Measurements from ENCODE around the gene DEGS2.

DEGS2 gene

DNA sequence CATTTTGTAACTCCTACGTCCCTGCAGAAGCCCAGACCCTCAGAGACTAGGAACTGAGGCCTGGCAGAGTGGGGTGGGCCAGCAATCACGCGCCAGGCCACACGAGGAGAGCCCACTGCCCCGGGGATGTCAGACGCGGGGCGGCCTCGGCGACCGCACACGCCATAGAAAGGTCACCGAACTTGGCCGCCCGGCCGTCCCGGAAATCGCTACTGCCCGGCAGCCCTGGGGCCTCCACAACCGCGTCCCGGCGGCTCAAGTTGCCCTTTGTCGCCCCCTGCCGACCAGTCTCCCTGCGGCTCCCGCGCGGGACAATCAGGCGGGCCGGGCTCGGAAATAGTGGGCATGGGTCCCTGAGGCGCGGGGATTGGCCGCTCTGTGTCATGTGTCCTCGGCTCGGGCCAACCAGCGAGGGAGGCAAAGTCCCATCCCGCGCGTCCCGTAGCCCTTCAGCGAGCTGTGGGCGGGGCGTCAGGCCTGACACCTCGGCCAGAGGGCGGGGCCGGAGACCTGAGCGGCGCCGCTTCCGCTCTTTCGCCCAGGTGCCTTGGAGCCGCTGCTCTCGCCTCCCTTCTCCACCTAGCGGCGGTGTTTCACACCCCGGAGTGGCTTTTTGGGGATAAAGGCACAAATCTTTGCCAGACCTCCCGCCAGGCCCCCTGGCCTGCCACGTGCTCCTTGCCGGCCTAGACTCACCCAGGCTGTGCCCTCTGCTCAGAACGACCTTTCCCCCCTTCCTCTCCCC, 33.4 kb upstream of the DEGS2 start (continued):
- TF ChIP-seq, protein P1, sequence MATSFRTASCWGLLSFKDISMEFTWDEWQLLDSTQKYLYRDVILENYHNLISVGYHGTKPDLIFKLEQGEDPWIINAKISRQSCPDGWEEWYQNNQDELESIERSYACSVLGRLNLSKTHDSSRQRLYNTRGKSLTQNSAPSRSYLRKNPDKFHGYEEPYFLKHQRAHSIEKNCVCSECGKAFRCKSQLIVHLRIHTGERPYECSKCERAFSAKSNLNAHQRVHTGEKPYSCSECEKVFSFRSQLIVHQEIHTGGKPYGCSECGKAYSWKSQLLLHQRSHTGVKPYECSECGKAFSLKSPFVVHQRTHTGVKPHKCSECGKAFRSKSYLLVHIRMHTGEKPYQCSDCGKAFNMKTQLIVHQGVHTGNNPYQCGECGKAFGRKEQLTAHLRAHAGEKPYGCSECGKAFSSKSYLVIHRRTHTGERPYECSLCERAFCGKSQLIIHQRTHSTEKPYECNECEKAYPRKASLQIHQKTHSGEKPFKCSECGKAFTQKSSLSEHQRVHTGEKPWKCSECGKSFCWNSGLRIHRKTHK (tag by site-specific recombination; IDR thresholded peaks at IDR 0.05), result no peak
- TF ChIP-seq, protein P2, sequence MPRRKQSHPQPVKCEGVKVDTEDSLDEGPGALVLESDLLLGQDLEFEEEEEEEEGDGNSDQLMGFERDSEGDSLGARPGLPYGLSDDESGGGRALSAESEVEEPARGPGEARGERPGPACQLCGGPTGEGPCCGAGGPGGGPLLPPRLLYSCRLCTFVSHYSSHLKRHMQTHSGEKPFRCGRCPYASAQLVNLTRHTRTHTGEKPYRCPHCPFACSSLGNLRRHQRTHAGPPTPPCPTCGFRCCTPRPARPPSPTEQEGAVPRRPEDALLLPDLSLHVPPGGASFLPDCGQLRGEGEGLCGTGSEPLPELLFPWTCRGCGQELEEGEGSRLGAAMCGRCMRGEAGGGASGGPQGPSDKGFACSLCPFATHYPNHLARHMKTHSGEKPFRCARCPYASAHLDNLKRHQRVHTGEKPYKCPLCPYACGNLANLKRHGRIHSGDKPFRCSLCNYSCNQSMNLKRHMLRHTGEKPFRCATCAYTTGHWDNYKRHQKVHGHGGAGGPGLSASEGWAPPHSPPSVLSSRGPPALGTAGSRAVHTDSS (tag by site-specific recombination; IDR thresholded peaks at IDR 0.05), result no peak
- no peak for TF ChIP-seq ZNF677 (tag by site-specific recombination; IDR thresholded peaks at IDR 0.05)
- TF ChIP-seq, protein P3, sequence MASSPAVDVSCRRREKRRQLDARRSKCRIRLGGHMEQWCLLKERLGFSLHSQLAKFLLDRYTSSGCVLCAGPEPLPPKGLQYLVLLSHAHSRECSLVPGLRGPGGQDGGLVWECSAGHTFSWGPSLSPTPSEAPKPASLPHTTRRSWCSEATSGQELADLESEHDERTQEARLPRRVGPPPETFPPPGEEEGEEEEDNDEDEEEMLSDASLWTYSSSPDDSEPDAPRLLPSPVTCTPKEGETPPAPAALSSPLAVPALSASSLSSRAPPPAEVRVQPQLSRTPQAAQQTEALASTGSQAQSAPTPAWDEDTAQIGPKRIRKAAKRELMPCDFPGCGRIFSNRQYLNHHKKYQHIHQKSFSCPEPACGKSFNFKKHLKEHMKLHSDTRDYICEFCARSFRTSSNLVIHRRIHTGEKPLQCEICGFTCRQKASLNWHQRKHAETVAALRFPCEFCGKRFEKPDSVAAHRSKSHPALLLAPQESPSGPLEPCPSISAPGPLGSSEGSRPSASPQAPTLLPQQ (tag by site-specific recombination; IDR thresholded peaks at IDR 0.05), result peak; percentile 17; the same call in 1 of the 2 replicates
- TF ChIP-seq, protein P4, sequence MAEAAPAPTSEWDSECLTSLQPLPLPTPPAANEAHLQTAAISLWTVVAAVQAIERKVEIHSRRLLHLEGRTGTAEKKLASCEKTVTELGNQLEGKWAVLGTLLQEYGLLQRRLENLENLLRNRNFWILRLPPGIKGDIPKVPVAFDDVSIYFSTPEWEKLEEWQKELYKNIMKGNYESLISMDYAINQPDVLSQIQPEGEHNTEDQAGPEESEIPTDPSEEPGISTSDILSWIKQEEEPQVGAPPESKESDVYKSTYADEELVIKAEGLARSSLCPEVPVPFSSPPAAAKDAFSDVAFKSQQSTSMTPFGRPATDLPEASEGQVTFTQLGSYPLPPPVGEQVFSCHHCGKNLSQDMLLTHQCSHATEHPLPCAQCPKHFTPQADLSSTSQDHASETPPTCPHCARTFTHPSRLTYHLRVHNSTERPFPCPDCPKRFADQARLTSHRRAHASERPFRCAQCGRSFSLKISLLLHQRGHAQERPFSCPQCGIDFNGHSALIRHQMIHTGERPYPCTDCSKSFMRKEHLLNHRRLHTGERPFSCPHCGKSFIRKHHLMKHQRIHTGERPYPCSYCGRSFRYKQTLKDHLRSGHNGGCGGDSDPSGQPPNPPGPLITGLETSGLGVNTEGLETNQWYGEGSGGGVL (tag by site-specific recombination; IDR thresholded peaks at IDR 0.05), result no peak; the same call in 1 of the 2 replicates
- TF ChIP-seq ZNF174 (tag by site-specific recombination; IDR thresholded peaks at IDR 0.05), result no peak
- TF ChIP-seq ZNF112 (tag by site-specific recombination; IDR thresholded peaks at IDR 0.05), result no peak
- no peak for TF ChIP-seq OVOL3 (tag by site-specific recombination; IDR thresholded peaks at IDR 0.05)
- TF ChIP-seq ZNF624 (tag by site-specific recombination; IDR thresholded peaks at IDR 0.05), result no peak
- no peak for TF ChIP-seq TCF7L2 (IDR thresholded peaks at IDR 0.05; ENCODE audit: borderline replicate concordance, low read depth, low read length)
- TF ChIP-seq ZNF221 (tag by site-specific recombination; IDR thresholded peaks at IDR 0.05; ENCODE audit: borderline replicate concordance), result no peak
- peak; percentile 71 for TF ChIP-seq ZBTB7A (tag by site-specific recombination; IDR thresholded peaks at IDR 0.05; ENCODE audit: low read depth)
- peak; percentile 62; the same call in 1 of the 2 replicates for TF ChIP-seq ZNF394 (tag by site-specific recombination; IDR thresholded peaks at IDR 0.05; ENCODE audit: borderline replicate concordance)
- no peak for TF ChIP-seq MYNN (tag by site-specific recombination; IDR thresholded peaks at IDR 0.05; ENCODE audit: borderline replicate concordance)
- TF ChIP-seq, protein P5, sequence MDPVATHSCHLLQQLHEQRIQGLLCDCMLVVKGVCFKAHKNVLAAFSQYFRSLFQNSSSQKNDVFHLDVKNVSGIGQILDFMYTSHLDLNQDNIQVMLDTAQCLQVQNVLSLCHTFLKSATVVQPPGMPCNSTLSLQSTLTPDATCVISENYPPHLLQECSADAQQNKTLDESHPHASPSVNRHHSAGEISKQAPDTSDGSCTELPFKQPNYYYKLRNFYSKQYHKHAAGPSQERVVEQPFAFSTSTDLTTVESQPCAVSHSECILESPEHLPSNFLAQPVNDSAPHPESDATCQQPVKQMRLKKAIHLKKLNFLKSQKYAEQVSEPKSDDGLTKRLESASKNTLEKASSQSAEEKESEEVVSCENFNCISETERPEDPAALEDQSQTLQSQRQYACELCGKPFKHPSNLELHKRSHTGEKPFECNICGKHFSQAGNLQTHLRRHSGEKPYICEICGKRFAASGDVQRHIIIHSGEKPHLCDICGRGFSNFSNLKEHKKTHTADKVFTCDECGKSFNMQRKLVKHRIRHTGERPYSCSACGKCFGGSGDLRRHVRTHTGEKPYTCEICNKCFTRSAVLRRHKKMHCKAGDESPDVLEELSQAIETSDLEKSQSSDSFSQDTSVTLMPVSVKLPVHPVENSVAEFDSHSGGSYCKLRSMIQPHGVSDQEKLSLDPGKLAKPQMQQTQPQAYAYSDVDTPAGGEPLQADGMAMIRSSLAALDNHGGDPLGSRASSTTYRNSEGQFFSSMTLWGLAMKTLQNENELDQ (tag by site-specific recombination; IDR thresholded peaks at IDR 0.05; ENCODE audit: low read depth), result no peak
- no peak for TF ChIP-seq ZSCAN16 (tag by site-specific recombination; IDR thresholded peaks at IDR 0.05)
- TF ChIP-seq, protein P6, sequence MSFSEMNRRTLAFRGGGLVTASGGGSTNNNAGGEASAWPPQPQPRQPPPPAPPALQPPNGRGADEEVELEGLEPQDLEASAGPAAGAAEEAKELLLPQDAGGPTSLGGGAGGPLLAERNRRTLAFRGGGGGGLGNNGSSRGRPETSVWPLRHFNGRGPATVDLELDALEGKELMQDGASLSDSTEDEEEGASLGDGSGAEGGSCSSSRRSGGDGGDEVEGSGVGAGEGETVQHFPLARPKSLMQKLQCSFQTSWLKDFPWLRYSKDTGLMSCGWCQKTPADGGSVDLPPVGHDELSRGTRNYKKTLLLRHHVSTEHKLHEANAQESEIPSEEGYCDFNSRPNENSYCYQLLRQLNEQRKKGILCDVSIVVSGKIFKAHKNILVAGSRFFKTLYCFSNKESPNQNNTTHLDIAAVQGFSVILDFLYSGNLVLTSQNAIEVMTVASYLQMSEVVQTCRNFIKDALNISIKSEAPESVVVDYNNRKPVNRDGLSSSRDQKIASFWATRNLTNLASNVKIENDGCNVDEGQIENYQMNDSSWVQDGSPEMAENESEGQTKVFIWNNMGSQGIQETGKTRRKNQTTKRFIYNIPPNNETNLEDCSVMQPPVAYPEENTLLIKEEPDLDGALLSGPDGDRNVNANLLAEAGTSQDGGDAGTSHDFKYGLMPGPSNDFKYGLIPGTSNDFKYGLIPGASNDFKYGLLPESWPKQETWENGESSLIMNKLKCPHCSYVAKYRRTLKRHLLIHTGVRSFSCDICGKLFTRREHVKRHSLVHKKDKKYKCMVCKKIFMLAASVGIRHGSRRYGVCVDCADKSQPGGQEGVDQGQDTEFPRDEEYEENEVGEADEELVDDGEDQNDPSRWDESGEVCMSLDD (tag by site-specific recombination; IDR thresholded peaks at IDR 0.05), result peak; percentile 59; the same call in 1 of the 2 replicates
- TF ChIP-seq ZNF660 (tag by site-specific recombination; IDR thresholded peaks at IDR 0.05), result peak; percentile 76
- TF ChIP-seq RBAK (tag by site-specific recombination; IDR thresholded peaks at IDR 0.05), result no peak
- TF ChIP-seq ZNF302 (tag by site-specific recombination; IDR thresholded peaks at IDR 0.05; ENCODE audit: low read depth), result no peak
- no peak for TF ChIP-seq ZNF514 (tag by site-specific recombination; IDR thresholded peaks at IDR 0.05)
- no peak for TF ChIP-seq ZNF16 (tag by site-specific recombination; IDR thresholded peaks at IDR 0.05; ENCODE audit: low read depth)
- TF ChIP-seq, protein P7, sequence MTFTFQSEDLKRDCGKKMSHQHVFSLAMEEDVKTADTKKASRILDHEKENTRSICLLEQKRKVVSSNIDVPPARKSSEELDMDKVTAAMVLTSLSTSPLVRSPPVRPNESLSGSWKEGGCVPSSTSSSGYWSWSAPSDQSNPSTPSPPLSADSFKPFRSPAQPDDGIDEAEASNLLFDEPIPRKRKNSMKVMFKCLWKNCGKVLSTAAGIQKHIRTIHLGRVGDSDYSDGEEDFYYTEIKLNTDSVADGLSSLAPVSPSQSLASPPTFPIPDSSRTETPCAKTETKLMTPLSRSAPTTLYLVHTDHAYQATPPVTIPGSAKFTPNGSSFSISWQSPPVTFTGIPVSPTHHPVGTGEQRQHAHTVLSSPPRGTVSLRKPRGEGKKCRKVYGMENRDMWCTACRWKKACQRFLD (tag by site-specific recombination; IDR thresholded peaks at IDR 0.05), result no peak
- TF ChIP-seq, protein P8, sequence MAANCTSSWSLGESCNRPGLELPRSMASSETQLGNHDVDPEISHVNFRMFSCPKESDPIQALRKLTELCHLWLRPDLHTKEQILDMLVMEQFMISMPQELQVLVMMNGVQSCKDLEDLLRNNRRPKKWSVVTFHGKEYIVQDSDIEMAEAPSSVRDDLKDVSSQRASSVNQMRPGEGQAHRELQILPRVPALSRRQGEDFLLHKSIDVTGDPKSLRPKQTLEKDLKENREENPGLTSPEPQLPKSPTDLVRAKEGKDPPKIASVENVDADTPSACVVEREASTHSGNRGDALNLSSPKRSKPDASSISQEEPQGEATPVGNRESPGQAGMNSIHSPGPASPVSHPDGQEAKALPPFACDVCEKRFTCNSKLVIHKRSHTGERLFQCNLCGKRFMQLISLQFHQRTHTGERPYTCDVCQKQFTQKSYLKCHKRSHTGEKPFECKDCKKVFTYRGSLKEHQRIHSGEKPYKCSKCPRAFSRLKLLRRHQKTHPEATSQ (tag by site-specific recombination; IDR thresholded peaks at IDR 0.05), result no peak; the same call in 1 of the 2 replicates

Measured in HEK293 (cell line).